Stimulated activated CD4-positive, alpha-beta T cell treated with anti-CD3 and anti-CD28 coated beads, Interleukin-2, amount 100 ng/mL, for 24 hours (primary cell): ENCODE results near the gene CLEC18B.
A peak's percentile ranks its signal among the peaks of the same experiment; 100 is the strongest.
"Not testable (repeated sequence)": the region's sequence is repeated elsewhere in the genome, so short reads cannot be mapped to it uniquely, and the experiment has no call there.

ENCODE experiments used
- DNase-seq, 2 donors: peaks; one replicate each; pipeline ENCODE4 v3.0.0-alpha.2; 2020

The CLEC18B gene

DNA sequence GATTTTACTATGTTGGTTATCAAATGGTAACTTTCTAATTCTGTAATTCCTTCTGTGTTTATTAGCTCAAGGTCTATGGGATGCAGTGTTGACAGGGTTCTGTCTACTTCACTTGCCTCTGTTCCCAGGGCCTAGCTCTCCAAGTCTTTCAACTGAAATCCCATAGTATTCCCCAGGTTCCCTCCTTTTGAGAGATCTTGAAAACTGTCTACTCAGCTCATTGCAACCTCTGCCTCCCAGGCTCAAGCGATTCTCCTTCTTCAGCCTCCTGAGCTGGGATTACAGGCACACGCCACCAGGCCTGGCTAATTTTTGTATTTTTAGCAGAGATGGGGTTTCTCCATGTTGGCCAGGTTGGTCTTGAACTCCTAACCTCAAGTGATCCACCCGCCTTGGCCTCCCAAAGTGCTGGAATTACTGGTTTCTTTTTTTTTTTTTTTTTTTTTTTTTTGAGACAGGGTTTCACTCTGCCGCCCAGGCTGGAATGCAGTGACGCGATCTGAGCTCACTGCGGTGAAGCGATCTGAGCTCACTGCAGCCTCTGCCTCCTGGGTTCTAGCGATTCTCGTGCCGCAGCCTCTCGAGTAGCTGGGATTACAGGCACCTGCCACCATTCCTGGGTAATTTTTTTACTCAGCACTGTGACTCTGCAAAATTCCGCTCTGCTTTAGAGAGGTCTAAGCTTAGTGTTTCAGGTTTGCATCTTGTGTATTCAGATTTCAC is 22.5 kb upstream of the CLEC18B start:
- not testable (repeated sequence) for DNase-seq

DNA sequence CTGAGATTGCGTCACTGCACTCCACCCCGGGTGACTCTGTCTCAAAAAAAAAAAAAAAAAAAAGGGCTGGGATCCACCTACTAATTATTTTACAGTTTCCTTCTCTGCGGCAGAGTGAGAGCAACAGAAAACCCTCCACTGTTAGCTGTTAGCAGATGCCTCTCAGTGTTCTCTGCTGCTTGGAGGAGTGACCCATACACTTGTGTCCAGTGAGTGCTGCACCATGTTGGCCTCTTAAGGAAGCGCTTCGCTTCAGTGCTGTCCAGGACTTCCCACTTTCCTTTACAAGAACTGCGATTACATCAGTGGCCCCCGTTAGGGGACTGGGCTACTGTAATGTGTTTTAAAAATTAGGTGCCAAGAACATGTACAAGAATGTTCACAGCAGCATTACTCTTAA is 18.4 kb upstream of the CLEC18B start:
- DNase-seq = no peak

DNA sequence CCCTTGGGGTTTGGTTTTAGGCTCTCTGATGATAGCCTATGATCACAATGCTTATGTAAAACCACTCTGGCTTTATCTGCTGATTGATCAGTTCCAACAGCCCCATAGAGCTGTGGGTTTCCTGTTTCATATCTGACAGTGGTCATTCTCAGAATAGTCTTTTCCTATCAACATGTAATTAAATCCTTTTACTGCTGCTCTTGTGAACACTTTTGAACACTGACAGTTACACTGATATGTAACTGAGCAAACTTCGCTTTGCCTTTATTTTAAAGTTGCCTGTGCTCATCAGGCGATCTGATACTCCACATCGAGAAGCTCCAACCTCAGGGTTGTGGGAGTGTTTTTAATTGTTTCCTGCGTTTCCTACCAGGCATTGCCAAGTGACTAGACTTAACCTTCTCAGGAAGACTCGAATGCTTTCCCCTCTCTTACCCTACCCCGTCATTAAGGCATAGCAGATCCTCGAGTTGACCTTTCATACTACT is 17.3 kb upstream of the CLEC18B start:
- DNase-seq = no peak

DNA sequence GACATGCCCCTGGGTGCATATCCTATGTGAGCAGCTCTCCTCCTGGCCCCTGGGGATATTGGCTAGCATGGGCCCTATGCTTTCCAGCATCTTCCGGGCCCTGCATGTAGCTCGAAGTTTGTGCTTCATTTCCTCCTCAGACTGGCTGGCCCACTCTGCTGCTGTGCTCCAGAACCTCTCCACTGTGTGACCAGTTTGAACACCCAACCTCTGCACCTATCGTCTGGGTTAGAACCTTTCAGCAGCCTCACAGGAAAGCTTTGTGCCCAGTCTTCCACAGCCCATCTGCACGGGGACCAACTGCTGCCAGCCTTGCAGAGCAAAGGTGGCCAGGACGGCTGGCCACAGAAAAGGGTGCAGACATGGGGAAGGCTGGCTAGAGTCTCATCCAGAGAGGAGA is 10.2 kb upstream of the CLEC18B start:
- DNase-seq = no peak

DNA sequence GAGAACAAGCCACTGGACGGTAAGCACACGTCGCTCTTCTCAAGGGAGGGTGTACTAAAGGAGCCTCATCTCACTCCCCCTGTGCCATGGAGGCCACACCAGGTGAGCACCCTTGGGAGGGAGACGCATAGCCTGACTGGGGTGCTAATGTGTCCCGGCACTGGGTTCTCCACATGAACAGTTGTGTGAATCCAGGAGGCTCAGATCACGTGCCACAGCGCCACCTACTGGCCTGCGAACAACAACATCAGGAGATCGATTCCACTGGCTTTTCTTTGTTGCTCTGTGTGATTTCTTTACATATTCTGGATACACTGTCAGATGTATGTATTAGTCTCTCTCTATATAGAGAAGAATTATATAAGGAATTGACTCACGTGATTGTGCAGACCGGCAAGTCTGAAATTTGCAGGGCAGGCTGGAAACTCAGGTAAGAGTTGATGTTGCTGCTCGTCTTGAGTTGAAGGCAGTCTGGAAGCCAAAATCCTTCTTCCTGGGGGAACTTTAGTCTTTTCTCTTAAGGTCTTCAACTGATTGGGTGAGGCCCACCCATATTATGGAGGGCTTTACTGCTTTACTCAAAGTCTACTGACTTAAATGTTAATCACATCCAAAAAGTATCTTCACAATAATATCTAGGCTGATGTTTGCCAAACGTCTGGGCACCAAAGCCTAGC is 8.9 kb upstream of the CLEC18B start:
- DNase-seq = peak; percentile 49 to 55

DNA sequence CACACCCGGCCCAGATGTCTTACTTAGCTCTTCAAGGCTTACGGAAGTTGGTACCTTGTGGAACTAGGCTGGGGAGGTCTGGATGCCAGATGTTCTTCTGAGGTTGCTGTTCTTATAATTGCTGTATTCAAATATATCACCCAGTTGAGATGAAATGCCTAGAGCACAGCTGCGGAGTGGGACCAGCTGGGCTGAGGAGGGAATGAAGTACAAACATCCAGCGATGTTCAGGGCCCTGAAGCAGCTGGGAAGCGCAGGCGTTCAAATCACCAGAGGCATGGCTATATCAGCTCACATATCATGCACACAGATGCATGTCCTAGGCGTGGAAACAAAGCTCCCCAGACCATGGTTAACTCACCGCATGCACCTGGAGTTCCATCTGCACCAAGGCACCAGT is 7.2 kb upstream of the CLEC18B start:
- DNase-seq = not testable (repeated sequence)

DNA sequence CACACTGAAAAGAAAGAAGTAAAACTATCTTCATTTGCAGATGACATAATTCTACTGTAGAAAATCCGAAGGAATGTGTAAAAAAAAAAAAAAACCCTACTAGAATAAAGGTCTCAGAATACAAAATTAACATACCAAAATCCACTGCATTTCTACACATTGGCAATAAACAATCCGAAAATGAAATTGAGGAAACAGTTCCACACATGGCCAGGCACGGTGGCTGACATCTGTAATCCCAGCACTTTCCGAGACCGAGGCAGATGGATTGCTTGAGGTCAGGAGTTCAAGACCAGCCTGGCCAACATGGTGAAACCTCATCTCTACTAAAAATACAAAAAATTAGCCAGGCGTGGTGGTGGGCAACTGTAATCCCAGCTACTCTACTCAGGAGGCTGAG is 4.5 kb upstream of the CLEC18B start:
- DNase-seq = not testable (repeated sequence)

DNA sequence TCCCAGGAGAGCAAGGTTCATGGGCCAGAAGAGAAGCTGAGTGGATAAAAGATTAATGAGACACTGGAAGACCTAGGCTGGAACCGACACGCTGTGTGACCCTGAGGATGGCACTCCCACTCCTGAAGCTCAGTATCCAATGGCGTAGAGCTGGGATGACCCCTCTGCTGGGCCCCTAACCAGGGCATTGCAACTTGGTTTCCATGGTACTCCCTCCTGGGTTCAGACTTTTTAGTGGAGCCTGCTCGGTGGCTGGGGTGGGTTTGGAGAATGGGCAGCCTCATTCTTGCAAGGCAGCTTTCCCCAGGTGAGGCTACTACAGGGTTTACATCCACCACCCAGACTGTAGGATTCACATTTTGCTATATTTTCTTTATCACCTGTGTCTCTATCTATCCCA is 2.4 kb upstream of the CLEC18B start:
- not testable (repeated sequence) for DNase-seq

DNA sequence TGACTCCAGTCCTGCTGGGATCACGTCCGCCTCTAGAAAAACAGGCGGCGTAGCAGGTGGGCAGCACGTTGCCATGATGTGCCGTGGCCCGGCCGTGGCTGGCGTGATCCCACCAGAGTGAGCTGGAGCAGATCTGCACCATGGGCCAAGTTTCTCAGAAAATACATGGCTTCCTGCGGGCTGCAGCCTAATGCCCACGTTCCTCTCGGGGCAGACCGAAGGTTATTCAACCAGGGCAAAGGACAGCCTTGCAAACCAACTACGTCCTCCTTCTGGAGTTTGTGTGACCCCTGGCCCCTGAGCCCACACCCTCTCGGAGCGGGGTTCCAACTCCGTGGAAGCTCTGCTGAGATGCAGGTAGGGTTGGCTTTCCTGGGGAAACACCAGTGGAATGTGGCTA is 808 bp upstream of the CLEC18B start:
- DNase-seq = not testable (repeated sequence)

DNA sequence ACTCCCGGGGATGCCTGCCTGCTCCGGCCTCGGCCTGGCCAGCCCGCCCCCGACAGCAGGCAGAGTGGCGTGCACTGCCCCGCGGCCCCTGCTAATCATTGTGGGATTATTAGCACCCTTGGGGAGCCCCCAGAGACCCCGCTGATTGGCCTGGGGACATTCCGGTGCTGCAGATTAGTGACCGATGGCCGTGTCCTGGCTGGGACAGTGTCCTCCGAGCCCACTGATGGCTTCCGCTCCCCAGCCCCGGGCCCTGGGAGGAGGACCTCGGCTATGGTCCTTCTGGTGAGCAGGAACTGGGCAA is 156 bp upstream of the CLEC18B start:
- DNase-seq = not testable (repeated sequence)

DNA sequence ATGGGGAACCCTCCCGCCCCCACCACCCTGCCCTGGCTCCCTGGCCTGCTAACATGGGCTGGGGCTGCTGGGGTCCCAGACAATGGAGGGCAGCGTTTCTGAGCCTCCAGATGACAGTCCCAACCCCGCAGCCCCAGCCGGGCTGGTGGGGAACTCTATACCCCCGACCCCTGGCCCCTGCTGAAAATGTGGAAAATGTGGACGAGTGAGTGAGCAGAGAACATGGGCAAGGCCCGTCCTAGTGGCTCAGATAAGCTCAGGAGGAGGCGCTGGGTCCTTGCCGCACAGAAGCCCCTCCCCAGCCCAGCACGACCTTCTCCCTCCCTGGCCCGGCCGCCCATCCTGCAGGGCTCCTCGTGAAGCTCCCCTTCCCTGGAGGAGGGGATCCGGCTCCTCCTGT is 1.5 kb downstream of the CLEC18B start:
- DNase-seq = not testable (repeated sequence)

DNA sequence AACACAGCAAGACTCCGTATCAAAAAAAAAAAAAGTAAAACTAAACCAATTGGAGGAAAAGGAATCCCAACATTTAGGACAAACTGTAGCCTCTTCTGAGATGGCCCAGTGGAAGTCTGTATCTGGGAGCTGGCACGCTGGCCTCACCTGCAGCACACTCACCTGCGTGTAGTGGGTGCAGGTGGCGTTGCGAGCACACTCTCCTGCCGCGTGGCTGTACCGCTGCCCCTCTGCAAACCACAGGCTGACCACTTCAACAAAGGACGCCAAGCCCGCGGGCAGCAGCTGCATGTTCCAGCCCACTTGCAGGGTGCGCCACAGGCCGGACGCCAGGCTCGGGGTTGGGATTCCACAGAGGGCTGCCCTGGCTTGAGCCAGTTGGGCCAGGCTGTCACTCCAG is 3.4 kb downstream of the CLEC18B start:
- DNase-seq = not testable (repeated sequence)

DNA sequence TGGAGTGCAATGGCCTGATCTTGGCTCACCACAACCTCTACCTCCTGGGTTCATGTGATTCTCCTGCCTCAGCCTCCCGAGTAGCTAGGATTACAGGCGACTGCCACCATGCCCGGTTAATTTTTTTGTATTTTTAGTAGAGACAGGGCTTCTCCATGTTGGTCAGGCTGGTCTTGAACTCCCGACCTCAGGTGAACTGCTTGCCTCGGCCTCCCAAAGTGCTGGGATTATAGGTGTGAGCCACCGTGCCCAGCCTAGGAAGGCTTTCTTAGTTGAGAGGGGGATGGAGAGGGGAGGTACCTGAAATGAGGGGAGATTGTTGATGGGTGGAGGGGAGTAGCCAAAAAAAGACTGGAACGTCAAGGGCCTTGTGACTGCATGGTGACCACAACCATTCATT is 7.4 kb downstream of the CLEC18B start:
- DNase-seq = not testable (repeated sequence)

DNA sequence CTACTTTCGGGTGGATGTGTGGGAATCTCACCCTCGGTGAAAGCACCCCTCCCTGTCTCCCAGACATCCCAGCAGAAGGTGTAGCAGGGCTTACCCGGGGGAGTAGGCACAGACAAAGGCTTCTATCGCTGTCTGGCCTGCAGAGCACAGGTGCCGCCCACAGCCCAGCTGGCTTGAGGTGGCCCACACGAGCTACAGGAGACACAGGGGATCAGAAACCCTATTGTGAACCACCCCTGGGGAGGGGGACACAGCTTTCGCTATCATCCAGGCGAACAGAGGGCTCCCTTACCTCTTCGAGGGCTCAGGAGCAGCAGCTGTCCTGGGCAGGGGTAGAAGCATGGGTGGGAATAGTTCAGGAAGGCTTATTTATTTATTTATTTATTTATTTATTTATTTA is 7.8 kb downstream of the CLEC18B start:
- DNase-seq = not testable (repeated sequence)

DNA sequence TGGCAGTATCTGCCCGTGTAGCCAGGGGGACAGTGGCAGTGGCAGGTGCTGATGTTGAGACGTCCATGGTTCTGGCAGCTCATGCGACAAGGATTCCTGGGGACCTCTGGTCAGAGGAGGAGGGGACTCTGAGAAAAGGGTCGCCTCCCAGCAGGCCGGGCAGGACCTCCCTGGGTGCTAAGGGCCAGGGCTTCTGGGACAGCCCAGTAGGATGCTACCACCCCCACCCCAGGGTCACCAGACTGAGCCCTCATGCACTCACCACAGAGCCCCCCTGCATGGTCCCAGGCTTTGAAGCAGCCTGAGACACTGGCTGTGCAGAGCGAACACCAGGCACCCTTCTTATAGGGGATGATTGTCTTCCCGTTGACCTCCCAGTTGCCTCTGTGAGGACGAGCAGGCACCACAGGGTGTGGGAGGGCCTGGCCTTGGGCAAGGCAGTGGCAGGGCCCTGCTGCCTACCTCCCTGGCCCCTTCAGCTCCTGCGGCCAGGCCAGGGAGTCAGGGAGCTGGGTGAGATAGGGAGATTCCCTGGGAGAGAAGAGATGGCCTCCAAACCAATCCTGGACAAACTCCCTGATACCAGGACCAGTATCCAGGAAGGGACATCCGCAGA is 8.4 kb downstream of the CLEC18B start:
- DNase-seq = not testable (repeated sequence)

DNA sequence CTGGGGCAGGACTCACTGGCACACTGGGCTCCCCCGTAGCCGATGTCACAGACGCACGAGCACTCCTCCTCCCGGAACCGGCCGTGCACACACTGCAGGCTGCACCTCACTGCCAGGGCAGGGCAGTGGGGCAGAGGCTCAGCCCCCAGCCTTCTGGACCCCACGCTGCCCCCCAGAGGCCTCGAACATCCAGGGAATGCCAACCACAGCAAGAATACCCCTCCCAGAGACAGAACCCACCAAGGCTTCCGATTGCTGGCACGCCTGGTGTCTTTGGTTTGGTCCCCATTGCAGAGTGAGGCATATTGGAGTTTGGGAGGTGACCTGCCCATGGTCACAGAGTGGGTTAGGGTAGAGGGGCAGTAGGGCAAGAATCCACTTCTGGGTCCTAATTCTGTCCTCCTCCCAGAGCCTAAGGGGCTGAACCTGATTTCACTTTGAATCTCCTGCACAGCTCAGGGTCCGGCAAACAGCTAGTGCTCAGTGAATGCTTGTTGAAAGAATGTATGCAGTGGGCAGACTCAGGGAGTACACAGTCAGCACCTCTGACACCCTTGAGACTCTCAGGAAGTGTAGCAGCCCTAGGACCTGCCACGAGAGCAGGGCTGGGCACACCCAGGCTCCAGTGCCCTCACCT is 9.0 kb downstream of the CLEC18B start:
- DNase-seq = not testable (repeated sequence)

DNA sequence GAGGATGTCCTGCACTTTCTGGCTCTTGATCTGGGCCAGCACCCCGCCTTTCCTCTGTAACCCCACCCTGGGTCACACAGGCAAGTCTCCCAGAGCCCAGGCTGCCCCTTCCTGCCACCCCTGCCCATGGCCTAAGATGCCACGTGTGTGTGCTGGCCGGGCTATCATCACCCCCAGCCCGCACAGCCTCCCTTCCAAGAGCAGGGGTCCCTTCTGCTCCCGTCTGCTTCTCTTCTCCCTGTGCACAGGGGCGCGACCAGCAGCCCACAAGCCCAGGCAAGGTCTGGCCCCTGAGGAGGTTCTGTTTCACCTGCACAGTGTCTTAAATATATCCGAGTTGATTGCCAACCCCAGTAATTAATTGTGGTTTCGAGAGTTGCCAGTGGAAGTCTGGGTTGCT is 10.3 kb downstream of the CLEC18B start:
- DNase-seq = not testable (repeated sequence)

DNA sequence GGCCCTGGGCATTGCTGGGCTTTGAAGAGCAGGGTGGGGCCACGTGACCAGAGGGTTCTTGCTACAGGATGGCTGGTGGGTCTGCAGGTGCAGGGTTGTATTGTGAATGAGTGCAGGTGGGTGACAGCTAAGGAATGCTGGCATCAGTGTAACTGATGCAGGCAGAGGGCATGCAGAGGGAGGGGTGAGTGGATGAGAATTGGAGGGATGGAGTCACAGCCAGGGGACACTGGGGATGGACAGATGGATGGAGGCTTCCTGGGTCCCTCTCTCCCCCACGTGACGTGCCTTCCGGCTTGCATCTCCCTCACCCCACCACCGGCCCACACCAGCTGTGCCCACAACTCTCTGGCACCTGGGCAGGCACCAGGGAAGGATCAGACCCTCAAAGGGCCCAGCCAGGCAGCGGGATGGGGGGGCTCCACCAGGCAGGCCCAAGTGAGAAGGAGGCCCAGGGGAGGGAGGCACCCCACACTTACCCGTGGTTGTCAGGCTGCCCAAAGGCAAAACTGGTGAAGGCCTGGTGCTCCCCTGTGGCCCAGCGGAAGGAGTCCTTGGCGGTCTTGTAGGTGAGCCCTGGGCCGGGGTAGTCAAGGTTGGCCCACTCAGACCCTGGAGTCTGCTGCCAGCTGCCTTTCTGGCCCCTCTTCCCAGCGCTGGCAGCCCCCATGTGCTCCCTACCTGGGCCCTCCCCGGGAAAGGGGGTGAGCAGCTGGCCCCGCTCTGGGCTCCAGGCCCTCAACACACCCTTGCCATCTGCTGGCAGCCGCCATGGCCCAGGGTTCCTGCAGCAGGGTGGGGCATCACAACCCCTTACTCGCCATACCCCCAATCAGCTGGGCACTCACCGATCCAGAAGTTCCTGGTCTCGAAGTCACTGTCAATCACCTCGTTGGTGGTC is 11.0 kb downstream of the CLEC18B start:
- DNase-seq = not testable (repeated sequence)

DNA sequence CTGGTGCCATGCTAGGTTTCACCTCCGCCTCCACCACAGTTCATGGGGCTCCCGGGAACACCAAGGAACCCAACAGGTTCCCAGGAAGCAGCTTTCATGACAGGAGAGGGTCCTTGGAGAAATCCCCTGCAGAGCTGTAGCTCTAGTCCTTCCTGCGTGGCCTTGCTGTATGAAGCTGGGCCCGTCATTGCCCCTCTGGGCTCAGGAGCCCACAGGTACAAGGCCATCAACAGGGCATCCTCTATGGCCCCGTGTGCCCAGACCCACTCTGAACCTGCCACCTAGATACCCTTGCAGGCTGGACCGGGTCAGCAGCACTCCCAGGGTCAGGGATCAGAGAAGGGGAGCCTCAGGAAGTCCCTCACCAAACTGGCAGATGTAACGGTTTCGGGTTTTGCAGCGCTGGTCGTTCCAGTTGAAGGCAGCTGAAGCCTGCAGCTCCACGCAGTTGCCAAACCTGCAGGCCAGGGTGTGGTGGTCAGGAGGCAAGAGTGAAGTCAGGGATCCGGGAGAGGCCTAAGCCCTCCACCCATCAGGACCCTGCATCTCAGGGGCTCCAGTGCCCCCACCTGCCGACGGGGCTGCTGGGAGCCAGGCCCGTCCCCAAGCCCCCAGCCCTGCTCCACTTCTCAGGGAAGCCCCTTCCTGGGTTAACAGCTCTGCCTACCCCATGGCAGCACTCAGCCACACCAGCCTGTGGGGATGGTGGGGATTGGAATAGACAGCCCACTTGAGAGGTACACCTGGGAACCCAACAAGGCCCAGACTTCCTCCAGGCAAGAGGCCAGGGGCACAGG is 11.9 kb downstream of the CLEC18B start:
- DNase-seq = not testable (repeated sequence)

DNA sequence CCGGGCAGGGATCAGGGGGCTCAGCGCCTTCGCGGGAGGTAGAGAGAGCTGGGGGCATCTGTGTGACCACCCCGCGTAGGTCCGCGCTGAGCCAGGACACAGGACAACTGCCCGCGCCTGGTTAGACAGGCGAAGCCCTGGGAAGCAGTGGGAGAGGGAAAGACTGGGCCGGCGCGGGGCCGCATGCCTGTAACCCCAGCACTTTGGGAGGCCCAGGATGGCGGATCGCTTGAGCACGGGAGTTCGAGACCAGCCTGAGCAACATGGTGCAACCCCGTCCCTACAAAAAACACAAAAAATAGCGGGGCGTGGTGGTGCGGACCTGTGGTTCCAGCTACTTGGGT is 13.9 kb downstream of the CLEC18B start:
- DNase-seq = not testable (repeated sequence)

DNA sequence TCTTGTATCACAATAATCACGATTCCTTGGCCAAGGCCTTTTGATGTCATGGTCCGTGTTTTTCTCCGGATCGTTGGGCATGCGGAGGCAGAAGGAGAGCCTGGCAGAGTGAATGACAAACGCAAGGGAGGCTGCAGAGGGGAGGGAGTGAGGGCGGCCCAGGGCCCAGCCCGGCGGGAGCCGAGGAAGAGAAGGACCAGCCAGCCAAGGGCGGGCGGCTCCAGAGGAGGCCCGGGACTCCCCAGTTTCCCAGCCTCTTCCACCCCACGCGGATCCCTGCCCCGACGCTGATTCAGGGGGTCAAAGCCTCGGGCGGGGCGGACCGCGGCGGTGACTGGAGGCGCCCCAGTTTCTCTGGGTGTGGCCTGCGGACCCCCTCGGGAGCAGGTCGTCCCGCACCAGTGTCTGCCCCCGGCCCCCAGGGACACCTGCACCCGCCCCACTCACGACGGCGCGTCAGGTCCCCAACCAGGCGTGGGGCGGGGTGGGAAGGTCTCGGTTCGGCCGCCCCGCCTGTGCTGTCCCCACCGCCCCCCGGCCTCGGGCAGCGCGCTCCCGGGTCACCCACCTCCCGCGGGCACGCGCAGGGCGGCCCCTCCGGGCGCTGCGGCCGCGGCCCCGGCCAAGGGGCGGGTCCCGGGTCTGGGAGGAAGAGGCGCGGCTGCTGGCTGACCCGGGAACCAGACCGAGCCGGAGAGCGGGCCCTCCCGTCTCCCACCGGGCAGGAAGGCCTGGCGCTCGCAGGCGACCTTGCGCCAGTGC is 14.5 kb downstream of the CLEC18B start:
- not testable (repeated sequence) for DNase-seq
